GM18858 (cell line): Measurements from ENCODE around the gene MTERF4.

ENCODE experiments used
- ATAC-seq: cut with Tn5 transposase; IDR thresholded peaks from one replicate; pipeline ENCODE4 v1.9.1; 2021; ENCODE audit not compliant: unreplicated experiment

The MTERF4 gene

DNA sequence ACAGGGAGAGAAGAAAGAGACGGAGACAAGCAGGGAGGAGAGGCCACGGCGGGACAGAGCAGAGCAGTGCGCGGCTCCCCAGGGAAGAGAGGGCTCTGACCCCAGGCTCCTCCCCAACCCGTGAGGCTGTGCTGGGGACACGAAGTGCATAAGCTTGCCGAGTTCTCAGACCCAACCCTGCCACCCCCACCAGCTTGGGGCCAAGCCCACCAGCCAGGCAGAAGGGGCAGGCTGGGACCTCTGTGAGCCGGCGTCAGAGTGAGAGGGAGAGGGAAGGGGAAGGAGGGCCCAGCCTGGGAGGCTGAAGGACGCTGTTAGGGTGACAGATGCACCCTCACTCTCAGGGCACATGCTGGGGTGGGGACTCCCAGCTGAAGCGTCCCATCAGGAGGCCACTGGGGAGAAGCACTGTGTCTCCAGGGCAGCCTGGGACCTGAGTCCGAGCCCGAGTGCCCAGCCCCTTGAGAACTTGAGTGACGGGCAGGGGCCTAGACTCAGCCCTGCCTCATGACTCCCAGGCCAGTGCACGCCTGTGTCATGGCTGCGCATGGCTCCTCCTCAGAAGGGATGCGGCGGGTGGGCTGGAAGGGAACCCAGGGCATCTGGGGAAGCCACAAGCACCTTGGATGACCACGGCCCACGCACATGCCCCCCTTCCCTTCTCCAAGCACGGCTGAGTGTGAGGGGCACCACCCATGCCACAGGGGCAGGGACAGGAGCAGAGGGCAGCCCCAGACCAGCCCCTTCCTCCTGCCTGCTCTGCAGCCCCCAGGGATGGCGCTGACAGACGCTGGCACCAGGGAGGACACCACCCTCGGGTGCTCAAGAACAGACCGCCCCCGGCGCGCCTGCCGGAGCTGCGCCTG is 31.0 kb downstream of the MTERF4 start:
- ATAC-seq = no peak

DNA sequence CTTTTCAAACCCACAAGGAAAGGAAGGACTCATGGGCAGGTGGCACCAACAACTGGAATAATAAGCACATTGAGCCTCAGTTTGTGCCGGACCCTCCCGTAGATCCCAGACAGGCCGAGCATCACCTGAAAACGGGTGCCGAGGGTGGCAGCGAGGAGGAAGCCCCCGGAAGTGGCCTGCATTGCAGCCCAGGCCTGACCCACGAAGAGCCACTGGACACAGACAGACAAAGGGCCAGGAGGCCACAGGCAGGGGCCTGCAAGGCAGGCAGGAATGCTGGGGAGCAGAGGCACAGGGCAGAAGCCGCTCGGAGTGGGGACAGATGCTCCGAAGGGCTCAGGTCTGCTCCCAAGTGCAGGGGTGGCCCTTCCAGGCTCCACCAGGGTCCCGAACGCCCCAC is 31.7 kb downstream of the MTERF4 start:
- ATAC-seq = no peak

DNA sequence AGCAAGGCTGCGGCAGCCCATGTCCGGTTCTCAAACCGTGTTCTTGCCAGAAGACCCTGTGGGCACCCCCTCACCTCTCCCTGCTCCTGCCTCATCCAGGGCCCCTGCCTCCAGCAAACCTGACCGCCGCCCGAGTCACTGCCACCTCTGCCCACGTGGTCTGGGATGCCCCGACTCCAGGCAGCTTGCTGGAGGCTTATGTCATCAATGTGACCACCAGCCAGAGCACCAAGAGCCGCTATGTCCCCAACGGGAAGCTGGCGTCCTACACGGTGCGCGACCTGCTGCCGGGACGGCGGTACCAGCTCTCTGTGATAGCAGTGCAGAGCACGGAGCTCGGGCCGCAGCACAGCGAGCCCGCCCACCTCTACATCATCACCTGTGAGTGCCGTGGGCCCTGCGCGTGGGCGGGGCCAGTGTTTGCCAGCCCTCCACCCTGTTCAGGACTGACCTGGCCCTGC is 32.2 kb downstream of the MTERF4 start:
- no peak for ATAC-seq

DNA sequence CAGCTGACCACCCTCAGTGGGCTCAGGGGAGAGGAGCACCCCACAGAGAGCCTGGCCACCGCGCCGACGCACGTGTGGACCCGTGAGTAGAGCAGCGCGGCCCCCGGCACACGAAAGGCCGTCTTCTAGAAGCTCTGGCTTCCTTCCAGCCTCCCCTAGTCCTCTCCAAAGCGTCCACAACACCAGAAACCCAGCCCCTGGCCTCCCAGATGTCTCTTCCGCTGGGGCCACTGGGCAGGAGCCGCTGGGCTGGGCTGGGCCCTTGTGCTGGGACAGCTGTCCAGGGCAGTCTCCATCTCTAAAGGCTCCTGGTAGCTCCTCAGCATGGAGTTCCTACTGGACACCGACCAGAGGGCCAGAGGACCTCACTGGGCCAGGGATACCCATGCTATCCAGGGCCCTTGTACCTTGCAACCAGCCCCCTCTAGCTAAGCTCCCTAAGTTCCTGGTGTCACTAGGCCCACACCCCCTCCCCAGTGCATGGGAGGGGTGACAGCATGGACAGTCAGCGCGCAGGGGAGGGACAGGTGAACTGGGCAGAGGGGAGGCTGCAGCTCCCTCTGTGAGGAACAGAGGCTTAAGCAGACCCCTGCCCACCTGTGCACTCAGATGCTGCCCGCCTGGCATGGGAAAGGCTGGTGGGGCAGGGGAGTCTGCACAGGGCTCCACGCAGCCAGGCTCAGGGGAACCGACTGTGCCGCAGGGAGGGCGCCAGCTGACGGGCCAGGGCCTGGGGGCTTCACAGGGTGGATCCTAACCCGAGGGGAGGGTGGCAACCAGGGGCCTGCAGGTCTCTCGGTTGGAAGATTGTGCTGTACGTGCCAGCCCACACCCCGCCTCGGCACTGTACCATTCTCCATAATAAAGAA is 32.9 kb downstream of the MTERF4 start:
- no peak for ATAC-seq

- no peak for ATAC-seq
Measured at GRCh38 chr2:241068136-241068941, 33.7 kb downstream of the MTERF4 start.

GRCh38 chr2:241067501-241068135 is 34.5 kb downstream of the MTERF4 start:
- no peak for ATAC-seq

DNA sequence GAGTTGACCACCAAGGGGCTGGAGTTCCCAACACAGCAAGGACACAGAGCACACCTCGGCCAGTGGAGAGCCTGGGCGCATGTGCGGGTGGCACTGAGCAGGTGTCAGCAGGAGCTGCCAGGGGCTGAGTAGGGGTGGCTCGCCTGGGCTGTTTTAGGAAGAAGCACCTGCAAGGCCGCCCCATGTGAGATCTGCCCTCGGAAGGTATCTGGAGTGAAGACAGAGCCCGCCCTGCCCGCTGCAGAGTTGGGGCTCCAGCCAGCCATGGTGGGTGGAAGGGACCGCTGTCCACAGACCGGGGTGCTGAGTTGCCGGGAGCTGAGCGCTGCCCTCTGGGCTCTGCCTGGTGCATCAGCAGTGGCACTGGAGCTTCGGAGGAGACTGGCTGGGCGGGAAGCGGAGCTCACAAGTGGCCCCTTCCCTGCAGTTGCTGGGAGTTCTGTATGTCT is 35.2 kb downstream of the MTERF4 start:
- ATAC-seq = no peak

DNA sequence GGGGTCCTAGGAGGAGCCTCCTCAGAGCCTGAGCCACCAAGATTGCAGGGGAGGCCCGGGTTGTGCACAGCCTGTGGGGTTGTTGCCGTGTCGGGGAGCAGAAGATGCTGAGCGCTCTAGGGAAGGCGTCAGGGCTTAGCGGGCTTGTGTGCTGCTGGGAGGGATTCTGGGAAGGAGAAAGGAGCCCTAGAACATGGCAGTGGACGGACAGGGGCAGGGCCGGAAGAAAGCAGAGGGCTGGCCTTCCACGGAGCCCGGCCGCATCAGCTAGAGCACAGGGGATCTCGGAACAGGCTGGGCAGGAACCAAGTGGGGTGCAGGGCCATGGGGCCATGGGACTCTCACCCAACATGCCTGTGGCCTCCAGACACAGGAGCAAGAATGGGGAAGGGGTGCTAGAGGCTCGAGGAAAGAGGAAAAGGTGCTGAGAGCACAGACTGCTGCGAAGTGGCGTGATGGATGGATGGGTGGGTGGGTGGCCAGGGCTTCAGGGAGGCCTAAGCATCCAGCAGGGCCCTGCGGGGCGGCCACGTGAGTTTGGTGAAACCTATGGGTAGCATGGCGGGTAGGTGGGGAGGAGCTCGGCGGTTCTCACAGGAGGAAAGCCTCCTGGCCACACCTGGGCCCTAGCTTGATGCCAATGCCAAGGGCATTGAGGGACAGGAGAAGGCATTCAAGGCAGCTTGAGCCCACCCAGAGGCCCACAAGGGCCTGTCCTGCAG is 35.8 kb downstream of the MTERF4 start:
- no peak for ATAC-seq

- no peak for ATAC-seq
Measured at GRCh38 chr2:241065355-241065803, 36.7 kb downstream of the MTERF4 start.

DNA sequence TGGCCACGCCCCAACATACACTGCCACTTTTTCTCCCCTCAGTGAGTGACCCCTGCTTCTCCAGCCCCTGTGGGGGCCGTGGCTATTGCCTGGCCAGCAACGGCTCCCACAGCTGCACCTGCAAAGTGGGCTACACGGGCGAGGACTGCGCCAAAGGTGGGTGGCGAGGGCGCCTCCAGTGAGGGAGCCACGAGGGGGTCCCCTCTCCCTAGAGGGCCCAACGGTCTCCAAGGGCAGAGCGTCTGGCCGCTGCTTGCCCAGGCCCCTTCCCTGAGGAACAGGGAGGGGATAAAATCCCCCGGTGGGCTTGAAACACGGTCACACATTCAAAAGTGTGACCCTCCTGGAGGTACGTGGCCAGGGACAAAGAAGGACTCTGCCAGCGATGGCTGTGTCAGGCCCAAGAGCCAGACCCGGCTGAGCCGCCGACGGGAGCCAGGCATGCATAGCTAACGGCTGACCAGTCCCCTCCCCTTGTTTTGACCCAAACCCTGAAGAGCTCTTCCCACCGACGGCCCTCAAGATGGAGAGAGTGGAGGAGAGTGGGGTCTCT is 37.2 kb downstream of the MTERF4 start:
- ATAC-seq = no peak

GRCh38 chr2:241064008-241064801 is 37.9 kb downstream of the MTERF4 start:
- ATAC-seq = no peak

GRCh38 chr2:241063587-241063986 is 38.5 kb downstream of the MTERF4 start:
- ATAC-seq = no peak

GRCh38 chr2:241063093-241063551 is 39.0 kb downstream of the MTERF4 start:
- no peak for ATAC-seq

GRCh38 chr2:241062389-241063092 is 39.5 kb downstream of the MTERF4 start:
- ATAC-seq = no peak

DNA sequence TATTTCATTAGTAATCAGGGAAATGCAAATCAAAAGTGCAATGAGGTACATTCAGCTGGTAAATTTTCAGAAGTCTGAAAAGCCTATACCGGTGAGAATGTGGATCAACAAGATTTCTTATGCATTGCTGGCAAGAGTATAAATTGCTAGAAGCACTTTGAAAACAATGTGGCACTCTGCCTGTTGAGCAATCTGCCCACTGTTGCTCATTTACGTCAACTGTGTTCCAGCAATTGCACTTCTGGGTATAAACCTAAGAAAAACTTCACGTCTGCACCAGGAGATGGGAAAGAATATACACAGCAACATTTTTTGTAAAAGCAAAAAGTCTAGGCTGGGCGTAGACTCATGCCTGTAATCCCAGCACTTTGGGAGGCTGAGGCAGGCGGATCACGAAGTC is 40.8 kb downstream of the MTERF4 start:
- no peak for ATAC-seq

DNA sequence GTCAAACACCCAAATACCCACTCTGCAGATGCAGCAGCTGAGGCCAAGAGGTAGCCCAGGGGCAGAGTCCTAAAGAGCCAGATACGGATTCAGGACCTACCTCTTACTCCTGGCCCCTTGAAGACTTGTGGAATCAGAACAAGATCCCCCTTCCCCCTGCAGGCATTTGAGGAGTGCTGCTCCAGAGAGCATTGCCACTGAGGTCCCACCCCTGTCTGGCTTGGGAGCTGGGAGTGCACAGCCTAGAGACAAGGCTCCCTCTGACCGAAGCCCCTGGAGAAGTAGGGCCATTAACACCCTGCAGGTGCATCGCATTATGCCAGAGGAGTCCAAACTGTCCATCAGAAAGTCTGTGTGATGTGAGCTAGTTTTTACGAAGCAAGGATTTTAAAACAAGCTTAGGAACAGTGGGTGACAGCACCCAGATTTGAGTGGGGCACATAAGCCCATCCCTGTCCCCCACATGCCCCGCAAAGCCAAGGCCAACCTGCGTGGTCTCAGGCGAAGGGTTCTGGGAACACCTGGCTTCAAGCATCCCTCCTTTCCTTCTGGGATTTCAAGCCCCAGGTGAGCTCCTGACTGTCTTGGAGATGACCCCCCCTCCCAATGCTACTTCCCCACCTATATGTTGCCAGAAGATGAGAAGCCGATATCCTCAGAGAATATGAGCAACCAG is 48.4 kb downstream of the MTERF4 start:
- ATAC-seq = no peak

DNA sequence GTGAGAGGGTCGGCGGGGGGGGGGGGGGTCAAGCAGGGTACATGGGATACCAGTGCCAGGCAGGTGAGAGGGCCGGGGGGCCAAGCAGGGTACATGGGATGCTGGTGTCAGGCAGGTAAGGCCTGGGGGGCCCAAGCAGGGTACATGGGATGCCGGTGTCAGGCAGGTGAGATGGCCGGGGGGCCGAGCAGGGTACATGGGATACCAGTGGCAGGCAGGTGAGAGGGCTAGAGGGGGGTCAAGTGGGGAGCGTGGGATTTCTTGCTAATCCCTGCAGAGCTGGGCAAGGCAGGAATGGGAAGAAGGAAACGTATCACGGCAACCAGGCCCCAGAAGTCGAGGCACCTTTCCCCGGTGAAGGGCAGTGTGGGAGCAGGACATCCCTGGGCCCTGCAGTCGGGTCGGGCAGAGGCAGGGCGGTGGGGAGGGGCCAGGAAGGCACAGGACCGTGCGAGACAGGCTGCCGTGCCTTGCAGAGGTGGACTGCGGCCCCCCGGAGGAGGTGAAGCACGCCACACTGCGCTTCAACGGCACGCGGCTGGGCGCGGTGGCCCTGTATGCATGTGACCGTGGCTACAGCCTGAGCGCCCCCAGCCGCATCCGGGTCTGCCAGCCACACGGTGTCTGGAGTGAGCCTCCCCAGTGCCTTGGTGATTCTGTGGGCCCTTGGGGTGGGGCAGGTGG is 49.3 kb downstream of the MTERF4 start:
- ATAC-seq = no peak
